Activated CD4-positive, alpha-beta T cell treated with anti-CD3 and anti-CD28 coated beads for 36 hours (primary cell): ENCODE measurements around the gene GLTPD2. TPM values are rescaled to one million over a fixed set of nuclear protein-coding genes. Genes with fewer than 3 reads are reported as not detected.
A peak's percentile ranks its signal among the peaks of the same experiment; 100 is the strongest.

Source experiments
- ATAC-seq: fragments of 200-7000 bp; cut with Tn5 transposase; one replicate; pipeline ENCODE4 v1.10.0; 2021; ENCODE audit warnings: mild to moderate bottlenecking, moderate library complexity
- CTCF ChIA-PET: fragments of 350-600 bp; sonication (Branson Sonifier 250); formaldehyde crosslinking; loops from one replicate; lab custom pipeline; 2021; ENCODE audit warnings: antibody characterized with exemption; lab: Charles Lee
- POLR2A ChIA-PET: fragments of 350-600 bp; sonication (Branson Sonifier 250); formaldehyde crosslinking; loops from one replicate; lab custom pipeline; 2021; ENCODE audit warnings: antibody characterized with exemption, inconsistent platforms; lab: Charles Lee
- DNase-seq: peaks from one replicate; pipeline ENCODE4 v3.0.0-alpha.2; 2020
- H3K27ac Mint-ChIP-seq: one replicate; pipeline ENCODE4 v1.8.0; 2021; ENCODE audit warnings: mixed read lengths
- H3K27me3 Mint-ChIP-seq: one replicate; pipeline ENCODE4 v1.8.0; 2021; ENCODE audit warnings: mixed read lengths
- H3K36me3 Mint-ChIP-seq: one replicate; pipeline ENCODE4 v1.8.0; 2021; ENCODE audit warnings: low read depth, mixed read lengths
- H3K4me1 Mint-ChIP-seq: one replicate; pipeline ENCODE4 v1.8.0; 2021; ENCODE audit warnings: mixed read lengths
- H3K4me3 Mint-ChIP-seq: one replicate; pipeline ENCODE4 v1.8.0; 2021; ENCODE audit warnings: mild to moderate bottlenecking, moderate library complexity, mixed read lengths
- H3K9me3 Mint-ChIP-seq: one replicate; pipeline ENCODE4 v1.8.0; 2021; ENCODE audit warnings: low read depth, mixed read lengths
- intact Hi-C, 2 experiments: fragments of 100-400 bp; cut with DNase I in 1 of 2; cut with micrococcal nuclease in 1 of 2; formaldehyde crosslinking; loops; one replicate each; pipeline versions ENCODE4 v1.14.2 to v1.15.1; 2022 to 2024; cut with DNase I, micrococcal nuclease
- total RNA-seq, 2 experiments: library from RNA; stranded (reverse); gene quantifications; one replicate each; pipeline ENCODE4 v1.2.3, GENCODE V29; 2021

GLTPD2 gene
- not detected for total RNA-seq

DNA sequence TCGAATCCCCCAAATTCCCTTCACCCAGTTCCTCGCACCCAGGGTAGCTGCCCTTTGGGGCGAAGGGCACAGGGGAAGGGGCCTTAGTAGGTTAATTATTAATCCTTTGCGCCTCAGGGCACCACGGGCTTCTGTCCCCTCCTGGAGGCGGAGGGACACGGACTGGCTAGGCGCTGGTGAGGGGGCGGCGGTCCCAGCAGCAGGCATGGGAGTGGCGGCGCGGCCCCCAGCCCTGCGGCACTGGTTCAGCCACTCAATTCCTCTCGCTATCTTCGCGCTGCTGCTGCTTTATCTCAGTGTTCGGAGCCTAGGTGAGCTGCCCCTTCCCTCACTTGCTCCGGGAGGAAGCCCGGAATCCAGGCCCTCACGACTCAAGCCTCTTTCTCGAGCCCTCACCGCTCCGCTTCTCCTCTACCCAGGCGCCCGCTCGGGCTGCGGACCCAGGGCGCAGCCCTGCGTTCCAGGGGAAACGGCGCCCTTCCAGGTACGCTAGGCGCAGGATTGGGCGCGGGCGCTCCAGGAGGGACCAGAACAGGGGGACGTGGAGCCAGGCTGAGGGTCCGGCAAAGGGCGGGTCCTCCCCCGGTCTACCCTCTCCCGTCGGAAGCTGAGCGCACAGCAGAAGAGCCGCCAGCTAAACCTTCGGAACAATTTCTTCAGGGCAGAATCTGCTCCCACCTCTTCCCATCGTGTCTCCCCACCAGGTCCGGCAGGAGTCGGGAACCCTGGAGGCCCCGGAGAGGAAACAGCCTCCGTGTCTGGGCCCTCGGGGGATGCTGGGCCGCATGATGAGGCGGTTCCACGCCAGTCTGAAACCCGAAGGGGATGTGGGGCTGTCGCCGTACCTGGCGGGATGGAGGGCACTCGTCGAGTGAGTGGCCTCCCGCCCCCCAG lies at the start of gene GLTPD2:
Gene GLTPD2 (plus strand): TSS at position 158 of the 894 bp plus-strand sequence. CDS start 48 bp downstream, at position 206.
- Mint-ChIP-seq H3K36me3 (no peaks in the 10 kb centered on the region), H3K27ac (peak within 1 kb of the TSS; percentile 59), H3K4me3 (peak within 1 kb of the TSS; percentile 64), H3K9me3 (no peaks in the 10 kb centered on the region), H3K27me3 (peaks cover 42% of the 10 kb centered on the region), H3K4me1 (peaks cover 25% of the 10 kb centered on the region)
- ChIA-PET POLR2A (interaction anchor here (0.9 to 1.6 kb wide), 3 partner anchors 12 to 79 kb away, joined by 3 to 7 read pairs (median 6); partner anchors contain the start of gene ARRB2), CTCF (interaction anchor here (0.6 to 2.1 kb wide), 15 partner anchors 10 to 222 kb away, joined by 3 to 14 read pairs (median 4); partner anchors contain the start of genes ARRB2, C17orf107, PLD2 and RNF167)
- DNase-seq = no peak
- intact Hi-C loops = loop anchor here (2.0 to 5.0 kb wide), 4 partner anchors 57 to 147 kb away; partner anchors contain the start of genes ALOX15 (in 1 of the 2), CHRNE (in 1 of the 2) and MED11 (in 1 of the 2)
- ATAC-seq = peak; percentile 1

DNA sequence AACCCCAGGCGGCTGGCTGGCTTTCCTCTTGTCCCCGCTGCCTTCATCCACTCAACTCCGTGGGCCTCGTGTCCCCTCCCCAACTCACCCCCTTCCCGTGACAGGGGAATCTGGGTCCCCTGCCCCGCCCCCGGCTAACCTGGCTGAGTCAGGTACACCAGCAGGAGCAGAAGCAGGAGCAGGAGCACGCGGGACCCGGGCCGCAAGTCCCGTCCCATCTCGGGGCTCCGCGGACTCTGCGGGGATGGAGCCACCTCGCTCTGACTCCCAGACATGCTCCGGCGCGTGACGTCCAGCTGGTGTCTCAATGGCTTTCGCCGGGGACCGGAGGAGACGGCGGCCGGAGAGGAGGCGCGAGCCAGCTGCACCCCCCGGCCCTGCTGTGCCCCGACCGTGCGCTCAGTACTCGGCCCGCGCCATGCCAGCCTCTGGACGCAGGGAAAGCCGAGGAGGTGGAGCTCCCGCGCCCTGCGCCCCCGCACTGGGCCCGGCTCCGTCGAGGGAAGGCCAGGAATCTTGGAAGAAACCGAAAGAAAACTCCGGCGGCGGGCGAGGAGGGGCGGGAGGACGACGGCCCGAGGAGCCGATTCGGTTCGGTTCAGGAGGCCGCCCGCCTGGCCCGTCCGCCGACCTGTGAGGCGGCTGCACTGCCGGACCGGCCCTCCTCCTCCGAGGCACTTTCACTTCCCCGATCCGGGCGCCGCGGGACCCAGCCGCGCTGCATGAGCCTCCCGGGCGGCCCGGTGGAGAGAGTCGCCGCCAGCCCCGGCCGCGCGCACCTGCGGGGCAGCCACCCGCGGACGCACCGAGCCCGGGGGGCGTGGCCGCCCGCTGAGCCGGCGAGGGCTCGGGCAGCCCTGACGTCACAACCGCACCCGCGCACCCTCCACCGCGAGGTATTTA lies 49.4 kb upstream of the GLTPD2 start, which contains the start of the genes CXCL16 and ZMYND15:
Gene CXCL16 (minus strand): TSS at position 807 of the 903 bp plus-strand sequence. CDS start 589 bp downstream, at position 218.
Gene ZMYND15 (plus strand): TSS at position 712 of the 903 bp plus-strand sequence. CDS start 716 bp downstream, outside the sequence.
- H3K9me3 Mint-ChIP-seq = no peaks in the 10 kb centered on the region
- ChIA-PET POLR2A (no interaction called here), CTCF (interaction anchor here (1.0 to 1.1 kb wide), 2 partner anchors 51 to 162 kb away, joined by 3 to 5 read pairs; no protein-coding TSS in a partner anchor)
- peaks cover 25% of the 10 kb centered on the region for H3K4me1 Mint-ChIP-seq
- H3K27me3 Mint-ChIP-seq = peaks cover 21% of the 10 kb centered on the region
- intact Hi-C loops = loop anchor here in 1 of 2 experiments (1.0 to 10.0 kb wide), 3 partner anchors 8 to 745 kb away; partner anchors contain the start of genes DERL2, MED11, MINK1 and MIS12
- ATAC-seq (peak; percentile 47), DNase-seq (peak; percentile 67)
- H3K4me3 Mint-ChIP-seq = peak within 1 kb of the TSS; percentile 70
- peak within 1 kb of the TSS; percentile 37 for H3K27ac Mint-ChIP-seq
- H3K36me3 Mint-ChIP-seq = no peaks in the 10 kb centered on the region

DNA sequence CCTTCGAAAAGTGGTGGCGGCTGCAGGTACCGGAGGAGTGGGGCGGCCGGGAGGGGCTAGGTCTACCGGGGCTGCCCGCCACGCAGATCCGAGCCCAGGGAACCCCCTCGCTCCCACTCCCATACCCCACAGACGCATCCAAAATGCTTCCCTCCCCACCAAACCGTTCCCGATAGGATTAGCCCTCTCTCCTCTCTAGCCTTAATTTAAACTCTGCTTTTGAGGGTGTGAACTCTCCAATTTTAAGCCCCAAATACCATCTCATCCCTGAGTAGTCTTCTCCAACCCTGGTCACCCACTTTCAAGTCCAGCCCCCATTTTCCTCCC lies 48.8 kb upstream of the GLTPD2 start:
- POLR2A ChIA-PET = no interaction called here
- no peaks in the 10 kb centered on the region for H3K36me3 Mint-ChIP-seq
- DNase-seq (no peak), ATAC-seq (no peak)
- H3K9me3 Mint-ChIP-seq = no peaks in the 10 kb centered on the region
- H3K27me3 Mint-ChIP-seq = peaks cover 24% of the 10 kb centered on the region
- CTCF ChIA-PET = interaction anchor here (1.0 to 1.3 kb wide), 2 partner anchors 46 to 51 kb away, joined by 4 to 5 read pairs; partner anchors contain the start of gene VMO1
- H3K4me1 Mint-ChIP-seq = peaks cover 25% of the 10 kb centered on the region
- H3K27ac Mint-ChIP-seq = peak overlapping the region; percentile 3
- intact Hi-C loops = no loop called here
- peak overlapping the region; percentile 70 for H3K4me3 Mint-ChIP-seq

DNA sequence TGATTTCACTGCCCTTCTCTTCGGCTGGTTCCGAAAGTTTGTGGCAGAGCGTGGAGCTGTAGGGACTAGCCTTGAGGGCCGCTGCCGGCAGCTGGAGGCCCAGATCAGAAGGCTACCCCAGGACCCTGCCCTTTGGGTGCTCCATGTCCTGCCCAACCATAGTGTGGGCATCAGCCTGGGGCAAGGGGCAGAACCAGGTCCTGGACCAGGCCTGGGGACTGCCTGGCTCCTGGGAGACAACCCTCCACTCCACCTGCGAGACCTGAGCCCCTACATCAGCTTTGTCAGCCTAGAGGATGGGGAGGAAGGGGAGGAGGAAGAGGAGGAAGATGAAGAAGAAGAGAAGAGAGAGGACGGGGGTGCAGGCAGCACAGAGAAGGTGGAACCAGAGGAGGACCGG lies 48.2 kb upstream of the GLTPD2 start:
- no peak for ATAC-seq
- intact Hi-C loops = no loop called here
- DNase-seq = no peak
- Mint-ChIP-seq H3K27me3 (peaks cover 27% of the 10 kb centered on the region), H3K4me3 (peak overlapping the region; percentile 70), H3K36me3 (no peaks in the 10 kb centered on the region), H3K27ac (no peak overlapping the region), H3K9me3 (no peaks in the 10 kb centered on the region), H3K4me1 (peaks cover 28% of the 10 kb centered on the region)
- ChIA-PET POLR2A (no interaction called here), CTCF (interaction anchor here (0.6 to 1.3 kb wide), 2 partner anchors 46 to 615 kb away, joined by 4 read pairs; partner anchors contain the start of gene VMO1)

DNA sequence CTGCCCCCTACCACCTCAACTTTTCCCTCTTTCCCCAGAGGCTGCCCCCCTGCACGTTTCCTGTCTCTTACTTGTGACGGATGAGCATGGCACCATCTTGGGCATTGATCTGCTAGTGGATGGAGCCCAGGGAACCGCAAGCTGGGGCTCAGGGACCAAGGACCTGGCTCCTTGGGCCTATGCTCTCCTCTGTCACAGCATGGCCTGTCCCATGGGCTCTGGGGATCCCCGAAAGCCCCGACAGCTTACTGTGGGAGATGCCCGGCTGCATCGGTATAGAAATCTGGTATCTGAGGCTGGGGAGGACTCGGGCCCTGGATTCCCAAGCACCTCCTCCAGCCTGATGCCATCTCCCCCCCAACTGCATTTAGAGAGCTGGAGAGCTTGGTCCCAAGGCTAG lies 47.2 kb upstream of the GLTPD2 start:
- POLR2A ChIA-PET = no interaction called here
- no peaks in the 10 kb centered on the region for H3K36me3 Mint-ChIP-seq
- H3K27ac Mint-ChIP-seq = no peak overlapping the region
- H3K4me1 Mint-ChIP-seq = peaks cover 22% of the 10 kb centered on the region
- no peaks in the 10 kb centered on the region for H3K9me3 Mint-ChIP-seq
- DNase-seq (no peak), ATAC-seq (no peak)
- peaks cover 27% of the 10 kb centered on the region for H3K27me3 Mint-ChIP-seq
- CTCF ChIA-PET = no interaction called here
- intact Hi-C loops = no loop called here
- no peak overlapping the region for H3K4me3 Mint-ChIP-seq

DNA sequence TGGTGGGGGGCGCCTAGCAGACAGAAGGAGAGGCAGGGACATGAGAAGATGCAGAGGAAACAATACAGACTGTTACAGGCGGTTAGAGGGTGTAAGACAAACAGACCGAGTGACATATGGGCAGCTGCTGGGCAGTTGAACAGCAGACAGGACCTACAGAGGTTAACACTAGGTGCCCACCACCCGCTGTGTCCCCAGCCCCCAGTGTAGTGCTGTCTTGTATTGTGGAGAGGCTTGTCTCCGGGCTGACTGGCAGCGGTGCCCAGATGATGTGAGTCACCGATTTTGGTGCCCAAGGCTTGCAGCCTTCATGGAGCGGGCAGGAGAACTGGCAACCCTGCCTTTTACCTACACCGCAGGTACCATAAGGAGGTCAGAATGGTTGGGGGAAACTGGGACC lies 46.6 kb upstream of the GLTPD2 start:
- DNase-seq (no peak), ATAC-seq (no peak)
- Mint-ChIP-seq H3K4me1 (peaks cover 23% of the 10 kb centered on the region), H3K27me3 (peaks cover 27% of the 10 kb centered on the region), H3K27ac (no peak overlapping the region), H3K36me3 (no peaks in the 10 kb centered on the region), H3K4me3 (no peak overlapping the region), H3K9me3 (no peaks in the 10 kb centered on the region)
- ChIA-PET CTCF (no interaction called here), POLR2A (interaction anchor here (1.0 kb wide), 1 partner anchor 14 kb away, joined by 3 read pairs; no protein-coding TSS in a partner anchor)
- intact Hi-C loops = no loop called here

DNA sequence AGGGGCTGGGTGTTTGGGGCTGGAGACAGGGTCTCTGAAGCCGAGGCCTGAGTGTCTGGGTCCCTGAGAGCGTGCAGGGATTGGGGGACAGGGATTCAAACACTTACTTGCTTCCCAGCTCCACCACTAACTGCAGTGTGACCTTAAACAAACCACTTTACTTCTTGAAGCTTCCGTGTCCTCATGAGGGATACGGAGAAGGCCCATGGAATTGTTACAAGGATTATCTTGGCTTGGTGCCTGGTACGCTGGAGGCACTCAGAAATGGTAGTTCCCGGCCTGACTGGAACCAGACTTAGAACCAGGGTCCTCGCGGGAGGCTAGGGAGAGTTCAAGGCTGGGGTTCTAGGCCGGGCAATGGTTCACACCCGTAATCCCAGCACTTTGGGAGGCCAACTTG lies 46.1 kb upstream of the GLTPD2 start:
- H3K9me3 Mint-ChIP-seq = no peaks in the 10 kb centered on the region
- H3K27ac Mint-ChIP-seq = no peak overlapping the region
- ChIA-PET CTCF (no interaction called here), POLR2A (interaction anchor here (0.7 to 1.0 kb wide), 2 partner anchors 14 to 142 kb away, joined by 3 to 4 read pairs; no protein-coding TSS in a partner anchor)
- no peak overlapping the region for H3K4me3 Mint-ChIP-seq
- H3K4me1 Mint-ChIP-seq = peaks cover 28% of the 10 kb centered on the region
- intact Hi-C loops = no loop called here
- DNase-seq = no peak
- H3K36me3 Mint-ChIP-seq = no peaks in the 10 kb centered on the region
- H3K27me3 Mint-ChIP-seq = peaks cover 27% of the 10 kb centered on the region
- ATAC-seq = no peak

DNA sequence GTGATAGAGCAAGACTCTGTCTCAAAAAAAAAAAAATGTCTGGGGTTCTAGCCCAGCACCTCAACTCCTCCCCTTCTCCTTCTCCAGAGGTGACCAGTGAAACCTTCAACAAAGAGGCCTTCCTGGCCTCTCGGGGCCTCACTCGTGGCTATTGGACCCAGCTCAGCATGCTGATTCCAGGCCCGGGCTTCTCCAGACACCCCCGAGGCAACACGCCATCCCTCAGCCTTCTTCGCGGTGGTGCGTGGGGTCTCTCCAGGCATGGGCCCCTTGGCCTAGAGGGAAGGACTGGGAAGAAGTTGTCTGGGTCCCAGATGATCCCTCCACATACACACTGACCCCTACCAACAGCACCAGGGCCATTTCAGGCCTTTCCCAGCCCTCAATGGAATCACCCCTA lies 45.5 kb upstream of the GLTPD2 start:
- intact Hi-C loops = no loop called here
- POLR2A ChIA-PET = interaction anchor here (0.7 to 1.0 kb wide), 2 partner anchors 13 to 142 kb away, joined by 3 to 4 read pairs; no protein-coding TSS in a partner anchor
- no peak for ATAC-seq
- Mint-ChIP-seq H3K27me3 (peaks cover 27% of the 10 kb centered on the region), H3K4me3 (no peak overlapping the region), H3K27ac (no peak overlapping the region), H3K36me3 (no peaks in the 10 kb centered on the region), H3K4me1 (peaks cover 32% of the 10 kb centered on the region), H3K9me3 (no peaks in the 10 kb centered on the region)
- CTCF ChIA-PET = interaction anchor here (0.7 kb wide), 2 partner anchors 11 to 88 kb away, joined by 3 read pairs; no protein-coding TSS in a partner anchor
- no peak for DNase-seq

DNA sequence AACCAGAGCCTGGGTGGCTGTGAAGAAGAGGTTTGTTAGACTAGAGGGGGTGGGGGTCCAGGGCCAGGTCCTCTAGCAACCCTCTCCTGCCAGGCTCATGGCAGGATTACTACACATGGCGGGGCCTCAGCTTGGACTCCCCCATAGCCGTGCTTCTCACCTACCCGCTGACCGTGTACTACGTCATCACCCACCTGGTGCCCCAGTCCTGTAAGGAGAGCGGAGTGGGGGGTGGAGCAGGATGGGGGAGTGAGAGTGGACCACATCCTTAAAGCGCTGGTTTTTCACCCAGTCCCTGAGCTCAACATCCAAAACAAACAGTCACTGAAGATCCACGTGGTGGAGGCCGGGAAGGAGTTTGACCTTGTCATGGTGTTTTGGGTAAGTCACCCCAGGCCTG lies 44.9 kb upstream of the GLTPD2 start:
- peaks cover 31% of the 10 kb centered on the region for H3K4me1 Mint-ChIP-seq
- no peaks in the 10 kb centered on the region for H3K9me3 Mint-ChIP-seq
- no peaks in the 10 kb centered on the region for H3K36me3 Mint-ChIP-seq
- ATAC-seq = no peak
- ChIA-PET POLR2A (interaction anchor here (1.1 kb wide), 1 partner anchor 46 kb away, joined by 6 read pairs; no protein-coding TSS in a partner anchor), CTCF (interaction anchor here (0.6 to 0.7 kb wide), 2 partner anchors 12 to 214 kb away, joined by 3 read pairs; no protein-coding TSS in a partner anchor)
- no peak overlapping the region for H3K4me3 Mint-ChIP-seq
- peaks cover 23% of the 10 kb centered on the region for H3K27me3 Mint-ChIP-seq
- DNase-seq = no peak
- intact Hi-C loops = no loop called here
- H3K27ac Mint-ChIP-seq = no peak overlapping the region
